Vagina (tissue), 2 donors: Measurements from ENCODE around the gene MGP. TPM values are rescaled to one million over a fixed set of nuclear protein-coding genes. Genes with fewer than 3 reads are reported as not detected.
A peak's percentile ranks its signal among the peaks of the same experiment; 100 is the strongest.

Source experiments
- DNase-seq, 2 donors: peaks; one replicate each; pipeline ENCODE4 v3.0.0-alpha.2; 2017; ENCODE audit errors: extremely low spot score in 2 of 2
- H3K27ac ChIP-seq: fragments of 200-600 bp; sonication (generic); one replicate; pipeline ENCODE4 v1.5.1; 2019
- H3K27me3 ChIP-seq: fragments of 200-600 bp; sonication (generic); one replicate; pipeline ENCODE4 v1.5.1; 2019
- H3K36me3 ChIP-seq, 2 donors: fragments of 200-600 bp; sonication (generic); one replicate each; pipeline ENCODE4 v1.5.1; 2017 to 2019
- H3K4me1 ChIP-seq: fragments of 200-600 bp; sonication (generic); one replicate; pipeline ENCODE4 v1.5.1; 2019
- H3K4me3 ChIP-seq, 2 donors: fragments of 200-600 bp; sonication (generic); 1 replicate in 1 of 2; 2 replicates in 1 of 2; pipeline ENCODE4 v1.5.1; 2016 to 2019
- H3K9me3 ChIP-seq: fragments of 200-600 bp; sonication (generic); one replicate; pipeline ENCODE4 v1.5.1; 2019
- CTCF ChIP-seq, 3 experiments: fragments of 450-650 bp in 2 of 3; fragments of 200-600 bp in 1 of 3; sonication (generic) in 1 of 3; IDR thresholded peaks; one replicate each; pipeline ENCODE4 v1.5.1; 2017 to 2019; ENCODE audit warnings: antibody characterized with exemption in 3 of 3, mild to moderate bottlenecking in 2 of 3, moderate library complexity in 2 of 3
- POLR2A ChIP-seq, 2 donors: fragments of 450-650 bp; IDR thresholded peaks; one replicate each; pipeline ENCODE4 v1.6.1; 2017; ENCODE audit warnings: antibody characterized with exemption in 2 of 2, mild to moderate bottlenecking in 2 of 2, moderate library complexity in 2 of 2
- POLR2AphosphoS5 ChIP-seq, 2 donors: sonication (generic); formaldehyde crosslinking; IDR thresholded peaks; one replicate each; pipeline ENCODE4 v1.9.0; 2017; ENCODE audit warnings: antibody characterized with exemption in 2 of 2, mild to moderate bottlenecking in 2 of 2, low read depth in 1 of 2; ENCODE audit not compliant: insufficient read depth in 1 of 2
- intact Hi-C: fragments of 100-400 bp; cut with DNase I; formaldehyde crosslinking; loops from one replicate; pipeline ENCODE4 v1.15.1; 2023
- total RNA-seq: library from RNA; depleted of rRNA; stranded (reverse); fragments of >200 nt; gene quantifications from one replicate; pipeline ENCODE4 v1.2.3, GENCODE V29; 2016

Gene MGP
- total RNA-seq, 1 donor from 2014 or later = 1,065 TPM

- intact Hi-C loops = no loop called here
- Histone ChIP-seq H3K27me3 (no peaks in the 10 kb centered on the region), H3K36me3 (no peaks in the 10 kb centered on the region), H3K9me3 (no peaks in the 10 kb centered on the region), H3K4me1 (peaks cover 31% of the 10 kb centered on the region), H3K4me3 (no peak overlapping the region), H3K27ac (no peak overlapping the region)
- no peak for TF ChIP-seq POLR2A (IDR thresholded peaks at IDR 0.05)
- no peak for TF ChIP-seq CTCF (IDR thresholded peaks at IDR 0.05)
- no peak for TF ChIP-seq POLR2AphosphoS5 (IDR thresholded peaks at IDR 0.05; ENCODE audit: insufficient read depth in 1 of 2, low read depth in 1 of 2)
- DNase-seq = no peak
Measured at GRCh38 chr12:14905269-14906004, 19.8 kb upstream of the MGP start.

GRCh38 chr12:14904854-14905253, 19.2 kb upstream of the MGP start:
- H3K27me3 ChIP-seq = no peaks in the 10 kb centered on the region
- peaks cover 31% of the 10 kb centered on the region for H3K4me1 ChIP-seq
- H3K36me3 ChIP-seq = no peaks in the 10 kb centered on the region
- TF ChIP-seq POLR2AphosphoS5 (IDR thresholded peaks at IDR 0.05; ENCODE audit: insufficient read depth in 1 of 2, low read depth in 1 of 2) (no peak), POLR2A (IDR thresholded peaks at IDR 0.05) (no peak), CTCF (IDR thresholded peaks at IDR 0.05) (no peak)
- no peaks in the 10 kb centered on the region for H3K9me3 ChIP-seq
- no peak overlapping the region for H3K4me3 ChIP-seq
- DNase-seq = no peak
- intact Hi-C loops = no loop called here
- no peak overlapping the region for H3K27ac ChIP-seq

- Histone ChIP-seq H3K4me1 (peaks cover 31% of the 10 kb centered on the region), H3K27ac (peak overlapping the region; percentile 44), H3K27me3 (no peaks in the 10 kb centered on the region), H3K9me3 (no peaks in the 10 kb centered on the region), H3K4me3 (no peak overlapping the region), H3K36me3 (no peaks in the 10 kb centered on the region)
- intact Hi-C loops = no loop called here
- TF ChIP-seq POLR2AphosphoS5 (IDR thresholded peaks at IDR 0.05; ENCODE audit: insufficient read depth in 1 of 2, low read depth in 1 of 2) (no peak), CTCF (IDR thresholded peaks at IDR 0.05) (no peak), POLR2A (IDR thresholded peaks at IDR 0.05) (no peak)
- no peak for DNase-seq
Measured at GRCh38 chr12:14903386-14904098, 17.9 kb upstream of the MGP start.

- Histone ChIP-seq H3K9me3 (no peaks in the 10 kb centered on the region), H3K27me3 (no peaks in the 10 kb centered on the region), H3K36me3 (no peaks in the 10 kb centered on the region), H3K4me3 (no peak overlapping the region), H3K27ac (peak overlapping the region; percentile 44), H3K4me1 (peaks cover 31% of the 10 kb centered on the region)
- DNase-seq = no peak
- intact Hi-C loops = no loop called here
- TF ChIP-seq CTCF (IDR thresholded peaks at IDR 0.05) (no peak), POLR2A (IDR thresholded peaks at IDR 0.05) (no peak), POLR2AphosphoS5 (IDR thresholded peaks at IDR 0.05; ENCODE audit: insufficient read depth in 1 of 2, low read depth in 1 of 2) (no peak)
Measured at GRCh38 chr12:14902465-14902864, 16.8 kb upstream of the MGP start.

- peak overlapping the region; percentile 3 for H3K27ac ChIP-seq
- TF ChIP-seq POLR2A (IDR thresholded peaks at IDR 0.05) (no peak), CTCF (IDR thresholded peaks at IDR 0.05) (peak in 1 of 3 experiments; percentile 1)
- no peaks in the 10 kb centered on the region for H3K9me3 ChIP-seq
- no peak overlapping the region for H3K4me3 ChIP-seq
- DNase-seq = peak in 1 of 2 donors; percentile 83
- peaks cover 31% of the 10 kb centered on the region for H3K4me1 ChIP-seq
- H3K36me3 ChIP-seq = no peaks in the 10 kb centered on the region
- H3K27me3 ChIP-seq = no peaks in the 10 kb centered on the region
- intact Hi-C loops = no loop called here
Measured at GRCh38 chr12:14901228-14901562, 15.5 kb upstream of the MGP start.
